IMR-90 (cell line): ENCODE data around the gene LRAT. TPM values are rescaled to one million over a fixed set of nuclear protein-coding genes. Genes with fewer than 3 reads are reported as not detected.

ENCODE experiments used
- ATAC-seq: fragments of 200-7000 bp; cut with Tn5 transposase; 2 replicates; pipeline ENCODE4 v1.9.1; 2020; ENCODE audit warnings: low read depth, mild to moderate bottlenecking, moderate library complexity
- BruUV-seq: library from RNA; stranded (reverse); fragments of 400-500 nt; replicated peaks from 2 replicates; lab custom pipeline; 2021; lab: Mats Ljungman, UMichigan
- CTCF ChIA-PET: fragments of 300-600 bp; formaldehyde crosslinking; extraction: SDS; loops from one replicate; lab custom pipeline; 2021; ENCODE audit warnings: antibody characterized with exemption; lab: Yijun Ruan, JAX
- POLR2A ChIA-PET: fragments of 300-600 bp; sonication (Branson Sonifier 250); formaldehyde crosslinking; loops from one replicate; lab custom pipeline; 2022; ENCODE audit warnings: antibody characterized with exemption; ENCODE audit not compliant: unreplicated experiment; lab: Charles Lee
- DNase-seq: peaks from one replicate; pipeline ENCODE4 v3.0.0; 2013
- H2AFZ ChIP-seq: replicated peaks from 2 replicates; pipeline ENCODE3; 2013; ENCODE audit warnings: low read length, mild to moderate bottlenecking; ENCODE audit not compliant: poor library complexity
- H2AK5ac ChIP-seq: 2 replicates; pipeline ENCODE4 v1.6.1; 2013; ENCODE audit warnings: low read depth, low read length, inconsistent platforms
- H2AK9ac ChIP-seq: replicated peaks from 2 replicates; pipeline ENCODE3; 2013; ENCODE audit warnings: mild to moderate bottlenecking, low read depth, low read length, moderate library complexity; ENCODE audit not compliant: poor library complexity
- H2BK120ac ChIP-seq: 2 replicates; pipeline ENCODE4 v1.6.1; 2013; ENCODE audit warnings: low read depth, low read length, inconsistent platforms
- H2BK15ac ChIP-seq: 3 replicates; pipeline ENCODE4 v1.6.1; 2013; ENCODE audit warnings: low read depth, low read length, inconsistent platforms
- H2BK20ac ChIP-seq: 2 replicates; pipeline ENCODE4 v1.6.1; 2013; ENCODE audit warnings: low read depth, mild to moderate bottlenecking, inconsistent platforms, low read length, moderate library complexity
- H2BK5ac ChIP-seq: 2 replicates; pipeline ENCODE4 v1.6.1; 2013; ENCODE audit warnings: mild to moderate bottlenecking, low read depth, low read length, inconsistent platforms; ENCODE audit not compliant: poor library complexity, severe bottlenecking
- H3K14ac ChIP-seq: replicated peaks from 2 replicates; pipeline ENCODE4 v1.6.1; 2013; ENCODE audit warnings: low read depth, low read length, inconsistent platforms
- H3K18ac ChIP-seq: 2 replicates; pipeline ENCODE4 v1.6.1; 2013; ENCODE audit warnings: low read depth, low read length, control low read depth
- H3K23ac ChIP-seq: 2 replicates; pipeline ENCODE4 v1.6.1; 2013; ENCODE audit warnings: low read depth, low read length, inconsistent platforms
- H3K27ac ChIP-seq: 2 replicates; pipeline ENCODE4 v1.5.1; 2013; ENCODE audit warnings: mild to moderate bottlenecking, control low read depth, low read length; ENCODE audit not compliant: insufficient read depth
- H3K27me3 ChIP-seq: 2 replicates; pipeline ENCODE4 v1.6.1; 2013; ENCODE audit warnings: low read length; ENCODE audit not compliant: control insufficient read depth, insufficient read depth
- H3K36me3 ChIP-seq: 2 replicates; pipeline ENCODE4 v1.6.1; 2013; ENCODE audit warnings: low read length, mixed read lengths; ENCODE audit not compliant: control insufficient read depth, insufficient read depth
- H3K4ac ChIP-seq: 2 replicates; pipeline ENCODE4 v1.6.1; 2013; ENCODE audit warnings: low read depth, low read length, inconsistent platforms
- H3K4me1 ChIP-seq: 2 replicates; pipeline ENCODE4 v1.6.1; 2013; ENCODE audit warnings: low read length, mixed read lengths; ENCODE audit not compliant: control insufficient read depth, insufficient read depth
- H3K4me2 ChIP-seq: 2 replicates; pipeline ENCODE4 v1.6.1; 2013; ENCODE audit warnings: low read depth, mild to moderate bottlenecking, control low read depth, low read length, moderate library complexity
- H3K4me3 ChIP-seq: 2 replicates; pipeline ENCODE4 v1.5.1; 2013; ENCODE audit warnings: low read depth, mild to moderate bottlenecking, control low read depth, low read length, moderate library complexity; ENCODE audit not compliant: insufficient read depth
- H3K56ac ChIP-seq: 2 replicates; pipeline ENCODE4 v1.6.1; 2013; ENCODE audit warnings: low read length, inconsistent platforms; ENCODE audit not compliant: insufficient read depth; ENCODE audit errors: extremely low read depth
- H3K79me1 ChIP-seq, 2 experiments: 2 replicates each; pipeline ENCODE4 v1.6.1; 2013; ENCODE audit warnings: low read length in 2 of 2, inconsistent platforms in 1 of 2, low read depth in 1 of 2
- H3K9ac ChIP-seq: 2 replicates; pipeline ENCODE4 v1.6.1; 2013; ENCODE audit warnings: low read depth, low read length, control low read depth
- H3K9me1 ChIP-seq: 2 replicates; pipeline ENCODE4 v1.6.1; 2013; ENCODE audit warnings: low read length, inconsistent platforms; ENCODE audit not compliant: insufficient read depth
- H3K9me3 ChIP-seq: 2 replicates; pipeline ENCODE4 v1.6.1; 2013; ENCODE audit warnings: low read length; ENCODE audit not compliant: control insufficient read depth, insufficient read depth
- H4K20me1 ChIP-seq: 2 replicates; pipeline ENCODE4 v1.6.1; 2013; ENCODE audit warnings: low read length, inconsistent platforms; ENCODE audit not compliant: insufficient read depth
- H4K5ac ChIP-seq: 2 replicates; pipeline ENCODE4 v1.6.1; 2013; ENCODE audit warnings: mild to moderate bottlenecking, low read depth, low read length, control low read depth
- H4K8ac ChIP-seq, 2 experiments: 2 replicates each; pipeline ENCODE4 v1.6.1; 2013; ENCODE audit warnings: low read depth in 2 of 2, low read length in 2 of 2, control low read depth in 1 of 2, inconsistent platforms in 1 of 2
- H4K91ac ChIP-seq: 2 replicates; pipeline ENCODE4 v1.6.1; 2013; ENCODE audit warnings: low read depth, low read length, inconsistent platforms; ENCODE audit not compliant: insufficient read depth
- BHLHE40 ChIP-seq: fragments of 150-350 bp; IDR thresholded peaks from 2 replicates; pipeline ENCODE4 v1.6.1; 2016; ENCODE audit warnings: mild to moderate bottlenecking, low read depth, low read length
- CEBPB ChIP-seq: IDR thresholded peaks from 2 replicates; pipeline ENCODE4 v1.6.1; 2012; ENCODE audit warnings: low read depth, low read length, improper control_type of control experiment
- CHD1 ChIP-seq: IDR thresholded peaks from 2 replicates; pipeline ENCODE4 v1.6.1; 2012; ENCODE audit warnings: low read depth, low read length, improper control_type of control experiment
- FOS ChIP-seq: fragments of 150-350 bp; IDR thresholded peaks from 2 replicates; pipeline ENCODE4 v1.6.1; 2016; ENCODE audit warnings: low read depth, low read length
- MAFK ChIP-seq: IDR thresholded peaks from 2 replicates; pipeline ENCODE4 v1.6.1; 2012; ENCODE audit warnings: low read depth, low read length, improper control_type of control experiment
- MAZ ChIP-seq: IDR thresholded peaks from 2 replicates; pipeline ENCODE4 v1.6.1; 2012; ENCODE audit warnings: low read depth, mild to moderate bottlenecking, low read length, improper control_type of control experiment, moderate library complexity, borderline replicate concordance
- MXI1 ChIP-seq: IDR thresholded peaks from 2 replicates; pipeline ENCODE4 v1.6.1; 2012; ENCODE audit warnings: low read depth, mild to moderate bottlenecking, low read length, moderate library complexity, borderline replicate concordance
- NFE2L2 ChIP-seq: fragments of 150-350 bp; IDR thresholded peaks from 2 replicates; pipeline ENCODE4 v1.6.1; 2016; ENCODE audit warnings: low read depth, mild to moderate bottlenecking, low read length
- POLR2A ChIP-seq: IDR thresholded peaks from 2 replicates; pipeline ENCODE4 v1.6.1; 2012; ENCODE audit warnings: mild to moderate bottlenecking, low read depth, low read length
- RAD21 ChIP-seq: IDR thresholded peaks from 2 replicates; pipeline ENCODE4 v1.6.1; 2012; ENCODE audit warnings: low read length, improper control_type of control experiment
- RCOR1 ChIP-seq: IDR thresholded peaks from 2 replicates; pipeline ENCODE4 v1.6.1; 2012; ENCODE audit warnings: mild to moderate bottlenecking, low read length, improper control_type of control experiment; ENCODE audit not compliant: insufficient replicate concordance
- RFX5 ChIP-seq: IDR thresholded peaks from 2 replicates; pipeline ENCODE4 v1.8.0; 2012; ENCODE audit warnings: low read depth, mild to moderate bottlenecking, low read length, moderate library complexity
- SMC3 ChIP-seq: fragments of 150-350 bp; IDR thresholded peaks from 2 replicates; pipeline ENCODE4 v1.6.1; 2016; ENCODE audit warnings: low read depth, mild to moderate bottlenecking, antibody characterized with exemption, low read length, moderate library complexity
- WGBS, 2 experiments: methylation state at CpG; one replicate each; pipeline versions ENCODE4 v1.1.5 to v1.1.7; 2013; ENCODE audit warnings: missing lambda C conversion rate in 2 of 2; ENCODE audit not compliant: insufficient read length in 1 of 2; ENCODE audit errors: extremely low coverage in 2 of 2; 5-methylcytosine and 5-hydroxymethylcytosine counted together
- dilution Hi-C: fragments of 300-500 bp; cut with HindIII; formaldehyde crosslinking; loops from one replicate; pipeline ENCODE4 v1.14.3; 2018; ENCODE audit warnings: low sequenced_read_pairs; ENCODE audit not compliant: unreplicated experiment
- in situ Hi-C: fragments of 300-500 bp; cut with MboI; formaldehyde crosslinking; loops from 3 replicates; pipeline ENCODE4 v1.14.3; 2019; ENCODE audit warnings: low sequenced_read_pairs, inconsistent platforms, mixed read lengths
- intact Hi-C: fragments of 100-400 bp; cut with micrococcal nuclease; formaldehyde crosslinking; loops from 2 replicates; pipeline ENCODE4 v1.10.0; 2022
- polyA plus RNA-seq, 3 experiments: library from polyadenylated mRNA; depleted of rRNA; stranded (reverse); fragments of >200 nt; gene quantifications; 2 replicates each; pipeline ENCODE4 v1.2.3, GENCODE V29; 2012; ENCODE audit warnings: low replicate concordance in 1 of 3
- total RNA-seq: library from RNA; depleted of rRNA; stranded (reverse); fragments of >200 nt; gene quantifications from 2 replicates; pipeline ENCODE4 v1.2.3, GENCODE V29; 2012
- TF ChIP-seq, protein P1 (sequence below): fragments of 150-350 bp; IDR thresholded peaks from 2 replicates; pipeline ENCODE4 v1.6.1; 2017; ENCODE audit warnings: mild to moderate bottlenecking, antibody characterized with exemption, low read length, low read depth
- TF ChIP-seq, protein P2 (sequence below): conservative IDR thresholded peaks from 2 replicates; pipeline ENCODE4 v1.5.1; 2012; ENCODE audit warnings: mild to moderate bottlenecking, low read depth, low read length, improper control_type of control experiment
- TF ChIP-seq, protein P3 (sequence below): fragments of 150-350 bp; IDR thresholded peaks from 2 replicates; pipeline ENCODE4 v1.6.1; 2016; ENCODE audit warnings: low read depth, mild to moderate bottlenecking, low read length, moderate library complexity, borderline replicate concordance

LRAT gene
- total and polyA plus RNA-seq, 2 of the 4 experiments (the other 2 are of a cell fraction), result under 0.01 to 0.03 TPM

- H3K23ac ChIP-seq, result no peak overlapping the region
- H2BK15ac ChIP-seq, result no peak overlapping the region
- no peak overlapping the region for H3K4ac ChIP-seq
- TF ChIP-seq CEBPB, result no peak
- no peak for TF ChIP-seq POLR2A
- TF ChIP-seq, protein P1, sequence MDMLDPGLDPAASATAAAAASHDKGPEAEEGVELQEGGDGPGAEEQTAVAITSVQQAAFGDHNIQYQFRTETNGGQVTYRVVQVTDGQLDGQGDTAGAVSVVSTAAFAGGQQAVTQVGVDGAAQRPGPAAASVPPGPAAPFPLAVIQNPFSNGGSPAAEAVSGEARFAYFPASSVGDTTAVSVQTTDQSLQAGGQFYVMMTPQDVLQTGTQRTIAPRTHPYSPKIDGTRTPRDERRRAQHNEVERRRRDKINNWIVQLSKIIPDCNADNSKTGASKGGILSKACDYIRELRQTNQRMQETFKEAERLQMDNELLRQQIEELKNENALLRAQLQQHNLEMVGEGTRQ, result no peak
- TF ChIP-seq CHD1, result no peak
- TF ChIP-seq MAZ, result no peak
- no peak for TF ChIP-seq BHLHE40
- no peak for TF ChIP-seq RCOR1
- TF ChIP-seq, protein P2, sequence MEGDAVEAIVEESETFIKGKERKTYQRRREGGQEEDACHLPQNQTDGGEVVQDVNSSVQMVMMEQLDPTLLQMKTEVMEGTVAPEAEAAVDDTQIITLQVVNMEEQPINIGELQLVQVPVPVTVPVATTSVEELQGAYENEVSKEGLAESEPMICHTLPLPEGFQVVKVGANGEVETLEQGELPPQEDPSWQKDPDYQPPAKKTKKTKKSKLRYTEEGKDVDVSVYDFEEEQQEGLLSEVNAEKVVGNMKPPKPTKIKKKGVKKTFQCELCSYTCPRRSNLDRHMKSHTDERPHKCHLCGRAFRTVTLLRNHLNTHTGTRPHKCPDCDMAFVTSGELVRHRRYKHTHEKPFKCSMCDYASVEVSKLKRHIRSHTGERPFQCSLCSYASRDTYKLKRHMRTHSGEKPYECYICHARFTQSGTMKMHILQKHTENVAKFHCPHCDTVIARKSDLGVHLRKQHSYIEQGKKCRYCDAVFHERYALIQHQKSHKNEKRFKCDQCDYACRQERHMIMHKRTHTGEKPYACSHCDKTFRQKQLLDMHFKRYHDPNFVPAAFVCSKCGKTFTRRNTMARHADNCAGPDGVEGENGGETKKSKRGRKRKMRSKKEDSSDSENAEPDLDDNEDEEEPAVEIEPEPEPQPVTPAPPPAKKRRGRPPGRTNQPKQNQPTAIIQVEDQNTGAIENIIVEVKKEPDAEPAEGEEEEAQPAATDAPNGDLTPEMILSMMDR, result no peak
- TF ChIP-seq MAFK, result no peak
- TF ChIP-seq RAD21, result no peak
- TF ChIP-seq RFX5, result no peak
- no peak for TF ChIP-seq NFE2L2
- TF ChIP-seq, protein P3, sequence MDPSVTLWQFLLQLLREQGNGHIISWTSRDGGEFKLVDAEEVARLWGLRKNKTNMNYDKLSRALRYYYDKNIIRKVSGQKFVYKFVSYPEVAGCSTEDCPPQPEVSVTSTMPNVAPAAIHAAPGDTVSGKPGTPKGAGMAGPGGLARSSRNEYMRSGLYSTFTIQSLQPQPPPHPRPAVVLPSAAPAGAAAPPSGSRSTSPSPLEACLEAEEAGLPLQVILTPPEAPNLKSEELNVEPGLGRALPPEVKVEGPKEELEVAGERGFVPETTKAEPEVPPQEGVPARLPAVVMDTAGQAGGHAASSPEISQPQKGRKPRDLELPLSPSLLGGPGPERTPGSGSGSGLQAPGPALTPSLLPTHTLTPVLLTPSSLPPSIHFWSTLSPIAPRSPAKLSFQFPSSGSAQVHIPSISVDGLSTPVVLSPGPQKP, result no peak
- no peak for TF ChIP-seq FOS
- no peak for TF ChIP-seq MXI1
- TF ChIP-seq SMC3, result no peak
- peaks cover 41% of the 10 kb centered on the region for H3K27me3 ChIP-seq
- no peak overlapping the region for H3K18ac ChIP-seq
- H2AK5ac ChIP-seq, result no peak overlapping the region
- WGBS, 2 experiments, result 3% methylated on average over 7 of the region's 31 CpGs; no CpG with 5 or more reads in 1 of the 2 experiments
- H3K9ac ChIP-seq, result no peak overlapping the region
- no peak overlapping the region for H3K14ac ChIP-seq
- H3K4me1 ChIP-seq, result no peaks in the 10 kb centered on the region; the same call in 1 of the 2 replicates
- no peaks in the 10 kb centered on the region for H4K20me1 ChIP-seq
- H4K5ac ChIP-seq, result no peak overlapping the region
- BruUV-seq, result no TSS peak
- H2AFZ ChIP-seq, result peak overlapping the region; percentile 76
- no peak overlapping the region for H4K8ac ChIP-seq
- ChIA-PET POLR2A (no interaction called here), CTCF (no interaction called here)
- in situ Hi-C loops, result no loop called here
- no peak overlapping the region for H4K91ac ChIP-seq
- H2AK9ac ChIP-seq, result no peak overlapping the region
- H2BK5ac ChIP-seq, result no peak overlapping the region
- no peak overlapping the region for H3K4me3 ChIP-seq
- no peaks in the 10 kb centered on the region for H3K9me1 ChIP-seq
- no peaks in the 10 kb centered on the region for H3K36me3 ChIP-seq
- no peaks in the 10 kb centered on the region for H3K9me3 ChIP-seq
- H3K56ac ChIP-seq, result no peak overlapping the region
- H2BK120ac ChIP-seq, result no peak overlapping the region
- no peak for ATAC-seq
- no peak overlapping the region for H3K4me2 ChIP-seq
- no peak for DNase-seq
- H3K27ac ChIP-seq, result no peak overlapping the region
- intact Hi-C loops, result no loop called here
- no peaks in the 10 kb centered on the region for H3K79me1 ChIP-seq
- dilution Hi-C loops, result no loop called here
- H2BK20ac ChIP-seq, result no peak overlapping the region
Measured at GRCh38 chr4:154744341-154744926, 634 bp downstream of the LRAT start.
